Neural cell (in vitro differentiated cells): ENCODE measurements around the gene AP5Z1. TPM values are rescaled to one million over a fixed set of nuclear protein-coding genes. Genes with fewer than 3 reads are reported as not detected.

Experiments
- H2AFZ ChIP-seq: fragments of 200-600, 300-800 bp; sonication (generic), shearing (Covaris generic); 2 replicates; pipeline ENCODE4 v1.6.0; 2014; ENCODE audit warnings: low read depth, mild to moderate bottlenecking, antibody characterized with exemption, low read length, moderate library complexity
- H3F3A ChIP-seq: fragments of 200-600 bp; shearing (Covaris generic); 2 replicates; pipeline ENCODE4 v1.6.1; 2016; ENCODE audit warnings: mild to moderate bottlenecking, moderate library complexity, mixed read lengths, antibody characterized with exemption, low read length; ENCODE audit not compliant: insufficient read depth, poor library complexity, severe bottlenecking
- H3K27ac ChIP-seq: fragments of 200-600, 300-800 bp; sonication (generic), shearing (Covaris generic); 2 replicates; pipeline ENCODE4 v1.5.1; 2014; ENCODE audit warnings: mild to moderate bottlenecking, low read length, moderate library complexity
- H3K27me3 ChIP-seq: fragments of 300-800, 200-600 bp; sonication (generic), shearing (Covaris generic); 2 replicates; pipeline ENCODE4 v1.6.0; 2014; ENCODE audit warnings: mild to moderate bottlenecking, low read depth, low read length, moderate library complexity; ENCODE audit not compliant: insufficient read depth
- H3K36me3 ChIP-seq: fragments of 300-800, 200-600 bp; sonication (generic), shearing (Covaris generic); 2 replicates; pipeline ENCODE4 v1.5.1; 2014; ENCODE audit warnings: mild to moderate bottlenecking, antibody characterized with exemption, low read length, moderate library complexity; ENCODE audit not compliant: insufficient read depth
- H3K4me2 ChIP-seq: fragments of 300-800, 200-600 bp; sonication (generic), shearing (Covaris generic); 2 replicates; pipeline ENCODE4 v1.6.0; 2014; ENCODE audit warnings: mild to moderate bottlenecking, low read length
- H3K4me3 ChIP-seq: fragments of 300-800, 200-600 bp; sonication (generic), shearing (Covaris generic); 2 replicates; pipeline ENCODE4 v1.5.1; 2014; ENCODE audit warnings: mild to moderate bottlenecking, low read length, moderate library complexity
- H3K79me2 ChIP-seq: fragments of 200-600 bp; shearing (Covaris generic); replicated peaks from 2 replicates; pipeline ENCODE4 v1.6.0; 2014; ENCODE audit warnings: mild to moderate bottlenecking, low read length, moderate library complexity; ENCODE audit not compliant: insufficient read depth
- H3K9ac ChIP-seq: fragments of 300-800, 200-600 bp; sonication (generic), shearing (Covaris generic); 2 replicates; pipeline ENCODE4 v1.6.1; 2016; ENCODE audit warnings: mild to moderate bottlenecking, low read length, mixed read lengths
- H3K9me2 ChIP-seq: fragments of 200-600 bp; shearing (Covaris generic); 2 replicates; pipeline ENCODE4 v1.6.1; 2016; ENCODE audit warnings: mild to moderate bottlenecking, low read length, mixed read lengths; ENCODE audit not compliant: insufficient read depth
- H3K9me3 ChIP-seq: fragments of 200-600, 300-800 bp; sonication (generic), shearing (Covaris generic); 2 replicates; pipeline ENCODE4 v1.6.1; 2016; ENCODE audit warnings: mild to moderate bottlenecking, mixed run types, low read length, moderate library complexity, mixed read lengths
- H4K20me1 ChIP-seq: fragments of 200-600 bp; shearing (Covaris generic); 2 replicates; pipeline ENCODE4 v1.6.1; 2016; ENCODE audit warnings: mild to moderate bottlenecking, mixed run types; ENCODE audit not compliant: insufficient read depth
- CTCF ChIP-seq: fragments of 450-650 bp; IDR thresholded peaks from 2 replicates; pipeline ENCODE4 v1.5.1; 2014; ENCODE audit warnings: antibody characterized with exemption, mild to moderate bottlenecking, moderate library complexity; ENCODE audit not compliant: poor library complexity, severe bottlenecking
- EP300 ChIP-seq: fragments of 450-650 bp; conservative IDR thresholded peaks from 2 replicates; pipeline ENCODE4 v1.6.1; 2014; ENCODE audit warnings: antibody characterized with exemption, mild to moderate bottlenecking, moderate library complexity; ENCODE audit not compliant: poor library complexity, severe bottlenecking
- EZH2 ChIP-seq: fragments of 200-600, 300-800 bp; shearing (Covaris generic), sonication (generic); IDR thresholded peaks from 2 replicates; pipeline ENCODE4 v1.6.1; 2014; ENCODE audit warnings: antibody characterized with exemption, low read length, borderline replicate concordance, mild to moderate bottlenecking; ENCODE audit not compliant: insufficient read depth, poor library complexity, severe bottlenecking
- MXI1 ChIP-seq: fragments of 450-650 bp; conservative IDR thresholded peaks from 2 replicates; pipeline ENCODE4 v1.6.1; 2014; ENCODE audit warnings: antibody characterized with exemption, mild to moderate bottlenecking; ENCODE audit not compliant: poor library complexity, severe bottlenecking
- POLR2AphosphoS5 ChIP-seq: IDR thresholded peaks from 2 replicates; pipeline ENCODE4 v1.6.1; 2012
- RAD21 ChIP-seq: fragments of 450-650 bp; conservative IDR thresholded peaks from 2 replicates; pipeline ENCODE4 v1.6.1; 2014; ENCODE audit warnings: antibody characterized with exemption, mild to moderate bottlenecking, moderate library complexity
- SMC3 ChIP-seq: fragments of 450-650 bp; conservative IDR thresholded peaks from 2 replicates; pipeline ENCODE4 v1.6.1; 2014; ENCODE audit warnings: antibody characterized with exemption, mild to moderate bottlenecking, moderate library complexity; ENCODE audit not compliant: poor library complexity
- TAF1 ChIP-seq: IDR thresholded peaks from 2 replicates; pipeline ENCODE4 v1.6.1; 2012; ENCODE audit warnings: low read depth
- polyA plus RNA-seq: library from polyadenylated mRNA; depleted of rRNA; stranded (reverse); fragments of >200 nt; gene quantifications from 2 replicates; pipeline ENCODE4 v1.2.3, GENCODE V29; 2014
- TF ChIP-seq, protein P1 (sequence below): IDR thresholded peaks from 2 replicates; pipeline ENCODE4 v1.6.1; 2012; ENCODE audit warnings: borderline replicate concordance

The AP5Z1 gene
- polyA plus RNA-seq, 1 donor from 2014 or later: 36.9 TPM

- Histone ChIP-seq H2AFZ (no peak overlapping the region), H3K4me3 (no peak overlapping the region), H3K9me2 (no peaks in the 10 kb centered on the region), H3K4me2 (no peak overlapping the region), H3K36me3 (no peaks in the 10 kb centered on the region), H3K9ac (no peak overlapping the region), H3K27me3 (no peaks in the 10 kb centered on the region), H4K20me1 (no peaks in the 10 kb centered on the region), H3F3A (no peaks in the 10 kb centered on the region), H3K9me3 (no peaks in the 10 kb centered on the region), H3K79me2 (no peaks in the 10 kb centered on the region), H3K27ac (no peak overlapping the region)
- no peak for TF ChIP-seq SMC3
- TF ChIP-seq EZH2: no peak
- TF ChIP-seq POLR2AphosphoS5: no peak
- no peak for TF ChIP-seq TAF1
- TF ChIP-seq, protein P1, sequence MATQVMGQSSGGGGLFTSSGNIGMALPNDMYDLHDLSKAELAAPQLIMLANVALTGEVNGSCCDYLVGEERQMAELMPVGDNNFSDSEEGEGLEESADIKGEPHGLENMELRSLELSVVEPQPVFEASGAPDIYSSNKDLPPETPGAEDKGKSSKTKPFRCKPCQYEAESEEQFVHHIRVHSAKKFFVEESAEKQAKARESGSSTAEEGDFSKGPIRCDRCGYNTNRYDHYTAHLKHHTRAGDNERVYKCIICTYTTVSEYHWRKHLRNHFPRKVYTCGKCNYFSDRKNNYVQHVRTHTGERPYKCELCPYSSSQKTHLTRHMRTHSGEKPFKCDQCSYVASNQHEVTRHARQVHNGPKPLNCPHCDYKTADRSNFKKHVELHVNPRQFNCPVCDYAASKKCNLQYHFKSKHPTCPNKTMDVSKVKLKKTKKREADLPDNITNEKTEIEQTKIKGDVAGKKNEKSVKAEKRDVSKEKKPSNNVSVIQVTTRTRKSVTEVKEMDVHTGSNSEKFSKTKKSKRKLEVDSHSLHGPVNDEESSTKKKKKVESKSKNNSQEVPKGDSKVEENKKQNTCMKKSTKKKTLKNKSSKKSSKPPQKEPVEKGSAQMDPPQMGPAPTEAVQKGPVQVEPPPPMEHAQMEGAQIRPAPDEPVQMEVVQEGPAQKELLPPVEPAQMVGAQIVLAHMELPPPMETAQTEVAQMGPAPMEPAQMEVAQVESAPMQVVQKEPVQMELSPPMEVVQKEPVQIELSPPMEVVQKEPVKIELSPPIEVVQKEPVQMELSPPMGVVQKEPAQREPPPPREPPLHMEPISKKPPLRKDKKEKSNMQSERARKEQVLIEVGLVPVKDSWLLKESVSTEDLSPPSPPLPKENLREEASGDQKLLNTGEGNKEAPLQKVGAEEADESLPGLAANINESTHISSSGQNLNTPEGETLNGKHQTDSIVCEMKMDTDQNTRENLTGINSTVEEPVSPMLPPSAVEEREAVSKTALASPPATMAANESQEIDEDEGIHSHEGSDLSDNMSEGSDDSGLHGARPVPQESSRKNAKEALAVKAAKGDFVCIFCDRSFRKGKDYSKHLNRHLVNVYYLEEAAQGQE: no peak
- no peak for TF ChIP-seq MXI1
- TF ChIP-seq CTCF: no peak
- no peak for TF ChIP-seq EP300
- TF ChIP-seq RAD21: no peak
Observed at GRCh38 chr7:4762121-4763055, 13.0 kb upstream of the AP5Z1 start.

DNA sequence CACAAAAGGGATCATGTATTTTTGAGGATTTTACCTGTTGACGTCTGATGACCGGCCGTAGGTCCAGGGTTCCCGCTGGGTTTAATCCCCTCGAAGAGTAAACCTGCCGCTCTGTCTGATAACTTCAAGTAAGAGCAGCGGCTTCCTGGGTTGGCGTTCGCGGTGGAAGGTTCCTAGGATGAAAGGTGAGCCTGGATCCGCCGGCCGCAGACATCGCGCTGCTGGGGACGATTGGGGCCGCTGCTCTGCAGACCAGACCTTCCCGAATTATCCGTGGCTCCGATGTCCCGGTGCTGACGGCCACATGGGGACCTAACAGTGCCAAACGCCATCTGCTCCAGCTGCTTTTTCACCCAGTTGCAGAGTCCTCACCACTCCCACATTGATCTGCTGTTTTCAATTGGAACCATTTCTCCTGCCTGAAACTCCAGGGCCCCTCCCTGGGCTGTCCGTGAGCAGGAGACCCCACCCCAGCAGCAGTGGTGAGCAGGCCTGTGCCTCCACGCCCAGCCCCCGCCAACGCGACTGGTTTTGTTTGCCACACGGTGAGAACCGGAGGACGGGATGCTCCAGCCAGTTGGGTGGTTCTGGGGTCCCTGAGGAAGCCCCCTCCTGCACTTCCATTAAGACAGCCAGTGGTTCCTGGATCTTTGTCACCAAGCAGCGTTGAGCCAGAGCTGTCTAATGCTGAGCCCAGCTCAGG, 12.2 kb upstream of the AP5Z1 start:
- no peak overlapping the region for H3K4me2 ChIP-seq
- no peaks in the 10 kb centered on the region for H3K79me2 ChIP-seq
- no peak for TF ChIP-seq TAF1
- TF ChIP-seq RAD21: no peak
- no peak for TF ChIP-seq EP300
- TF ChIP-seq, protein P1: no peak
- no peak for TF ChIP-seq SMC3
- no peak for TF ChIP-seq EZH2
- no peak for TF ChIP-seq CTCF
- no peak for TF ChIP-seq MXI1
- TF ChIP-seq POLR2AphosphoS5: no peak
- H3K4me3 ChIP-seq: no peak overlapping the region
- H3F3A ChIP-seq: no peaks in the 10 kb centered on the region
- H3K9me2 ChIP-seq: no peaks in the 10 kb centered on the region
- H3K9me3 ChIP-seq: no peaks in the 10 kb centered on the region
- H3K9ac ChIP-seq: no peak overlapping the region
- no peak overlapping the region for H3K27ac ChIP-seq
- no peaks in the 10 kb centered on the region for H4K20me1 ChIP-seq
- no peaks in the 10 kb centered on the region for H3K36me3 ChIP-seq
- no peak overlapping the region for H2AFZ ChIP-seq
- no peaks in the 10 kb centered on the region for H3K27me3 ChIP-seq
